HepG2 (cell line): Measurements from ENCODE around the gene ENTPD2. TPM values are rescaled to one million over a fixed set of nuclear protein-coding genes. Genes with fewer than 3 reads are reported as not detected.

ENCODE experiments used
- ARID4A ChIP-seq: sonication (generic); formaldehyde crosslinking; IDR thresholded peaks from 2 replicates; pipeline ENCODE4 v1.5.0; 2020; ENCODE audit warnings: mild to moderate bottlenecking, missing genetic modification reagents, borderline replicate concordance
- ARID5B ChIP-seq: IDR thresholded peaks from 2 replicates; pipeline ENCODE4 v1.4.0; 2020; ENCODE audit warnings: mild to moderate bottlenecking, missing genetic modification reagents
- ATF7-NPFF ChIP-seq: sonication (generic); formaldehyde crosslinking; IDR thresholded peaks from 2 replicates; pipeline ENCODE4 v1.8.1; 2023; ENCODE audit warnings: mild to moderate bottlenecking, low read depth, missing genetic modification reagents, moderate library complexity
- DNMT1 ChIP-seq: sonication (generic); formaldehyde crosslinking; IDR thresholded peaks from 2 replicates; pipeline ENCODE4 v1.5.1; 2020; ENCODE audit warnings: mild to moderate bottlenecking, missing genetic modification reagents
- FOXA3 ChIP-seq: IDR thresholded peaks from 2 replicates; pipeline ENCODE4 v1.6.1; 2016; ENCODE audit warnings: missing genetic modification reagents, missing compliant biosample characterization
- GPBP1L1 ChIP-seq: sonication (generic); formaldehyde crosslinking; IDR thresholded peaks from 2 replicates; pipeline ENCODE4 v1.5.0; 2020; ENCODE audit warnings: mild to moderate bottlenecking, missing genetic modification reagents
- GTF2F1 ChIP-seq: fragments of 150-350 bp; IDR thresholded peaks from 2 replicates; pipeline ENCODE4 v1.6.1; 2014; ENCODE audit warnings: low read length
- ISL2 ChIP-seq: sonication (generic); formaldehyde crosslinking; IDR thresholded peaks from 2 replicates; pipeline ENCODE4 v1.5.0; 2020; ENCODE audit warnings: missing genetic modification reagents
- NFIC ChIP-seq: IDR thresholded peaks from 2 replicates; pipeline ENCODE4 v1.6.1; 2012; ENCODE audit warnings: mild to moderate bottlenecking, low read length, inconsistent platforms
- SAFB2 ChIP-seq: sonication (generic); formaldehyde crosslinking; IDR thresholded peaks from 2 replicates; pipeline ENCODE4 v1.5.1; 2020; ENCODE audit warnings: missing genetic modification reagents, low read depth, mild to moderate bottlenecking, borderline replicate concordance
- TFAP4 ChIP-seq: sonication (generic); IDR thresholded peaks from 2 replicates; pipeline ENCODE4 v1.6.1; 2016; ENCODE audit warnings: low read depth, borderline replicate concordance
- TFDP1 ChIP-seq: IDR thresholded peaks from 2 replicates; pipeline ENCODE4 v1.6.1; 2016; ENCODE audit warnings: missing compliant biosample characterization, missing genetic modification reagents, borderline replicate concordance
- ZBTB20 ChIP-seq: sonication (generic); formaldehyde crosslinking; IDR thresholded peaks from 2 replicates; pipeline ENCODE4 v1.8.1; 2023; ENCODE audit warnings: missing genetic modification reagents, low read depth, mild to moderate bottlenecking, borderline replicate concordance
- ZNF280B ChIP-seq: sonication (generic); formaldehyde crosslinking; IDR thresholded peaks from 2 replicates; pipeline ENCODE4 v1.5.0; 2020; ENCODE audit warnings: missing genetic modification reagents, mild to moderate bottlenecking, borderline replicate concordance
- ZNF567 ChIP-seq: sonication (generic); formaldehyde crosslinking; IDR thresholded peaks from 2 replicates; pipeline ENCODE4 v1.8.1; 2023; ENCODE audit warnings: mild to moderate bottlenecking, missing genetic modification reagents, borderline replicate concordance
- polyA plus RNA-seq, 8 experiments: library from polyadenylated mRNA; depleted of rRNA in 3 of 8; stranded (reverse) in 7 of 8; unstranded in 1 of 8; fragments of >200 nt; fragmentation: Illumina TruSeq in 4 of 8; extraction: Trizol in 4 of 8; gene quantifications; 2 replicates each; pipeline versions ENCODE4 v1.2.1 to v1.2.3, GENCODE V29; 2011 to 2016; ENCODE audit warnings: low read depth in 4 of 8, missing spikeins in 1 of 8, mixed read lengths in 1 of 8; ENCODE audit not compliant: insufficient read depth in 1 of 8
- total RNA-seq, 5 experiments: library from RNA; depleted of rRNA; stranded (reverse); fragments of >200 nt; fragmentation: Illumina TruSeq; extraction: Trizol; gene quantifications; 2 replicates each; pipeline ENCODE4 v1.2.3, GENCODE V29; 2016; ENCODE audit warnings: low read depth in 1 of 5

Gene ENTPD2
- total and polyA plus RNA-seq, 2 of the 13 experiments (the other 11 are each of a cell fraction or from before 2014, with no cell fraction given): 0.95 to 3.2 TPM

GRCh38 chr9:137056739-137057415 lies 3.0 kb upstream of the ENTPD2 start (continued):
- TF ChIP-seq ARID5B (CRISPR knock-in tag) (0 out of 2 replicates have a peak, but pooled peaks have one; percentile 7), ISL2 (CRISPR knock-in tag) (no peak), ZBTB20 (CRISPR knock-in tag) (no peak), SAFB2 (CRISPR knock-in tag) (no peak), GPBP1L1 (no peak), ARID4A (CRISPR knock-in tag) (peak; percentile 22; the same call in 1 of the 2 replicates), DNMT1 (CRISPR knock-in tag) (no peak), ZNF280B (CRISPR knock-in tag) (no peak), TFDP1 (CRISPR knock-in tag) (0 out of 2 replicates have a peak, but pooled peaks have one; percentile 10), FOXA3 (CRISPR knock-in tag) (peak; percentile 73), ZNF567 (CRISPR knock-in tag) (no peak), ATF7-NPFF (peak; percentile 24; the same call in 1 of the 2 replicates), TFAP4 (peak; percentile 36; the same call in 1 of the 2 replicates), NFIC (no peak), GTF2F1 (no peak)
